Measurements from ENCODE around the gene GCLC. TPM values are rescaled to one million over a fixed set of nuclear protein-coding genes. Genes with fewer than 3 reads are reported as not detected.

The GCLC gene
- total and polyA plus RNA-seq, 9 of the 15 experiments (the other 6 are each of a cell fraction or from before 2014, with no cell fraction given), result 3.9 to 20.0 (median 9.4) TPM

GRCh38 chr6:53593001-53593488, 48.1 kb upstream of the GCLC start (continued):
- peak; percentile 25; the same call in 1 of the 2 replicates for TF ChIP-seq KLF16 (IDR thresholded peaks at IDR 0.05)
- no peak for TF ChIP-seq ZNF699 (CRISPR knock-in tag; IDR thresholded peaks at IDR 0.05; ENCODE audit: insufficient replicate concordance)
- TF ChIP-seq TFE3 (CRISPR knock-in tag; IDR thresholded peaks at IDR 0.05), result no peak
- no peak for TF ChIP-seq KAT2B (IDR thresholded peaks at IDR 0.05; ENCODE audit: low read depth, low read length)
- no peak for TF ChIP-seq UBTF (IDR thresholded peaks at IDR 0.05; ENCODE audit: borderline replicate concordance in 1 of 2, low read depth in 2 of 2, low read length in 2 of 2)
- TF ChIP-seq C11orf30 (IDR thresholded peaks at IDR 0.05; ENCODE audit: low read depth), result peak; percentile 84
- peak; percentile 38; the same call in 1 of the 2 replicates for TF ChIP-seq HDAC2 (IDR thresholded peaks at IDR 0.05)
- no peak for TF ChIP-seq ZNF740 (CRISPR knock-in tag; IDR thresholded peaks at IDR 0.05)
- TF ChIP-seq ZNF740 (tag; IDR thresholded peaks at IDR 0.05), result no peak
- TF ChIP-seq BHLHE40 (IDR thresholded peaks at IDR 0.05; ENCODE audit: low read length), result peak; percentile 48; the same call in 1 of the 2 replicates
- no peak for TF ChIP-seq PRDM10 (IDR thresholded peaks at IDR 0.05; ENCODE audit: partially characterized antibody)
- no peak for TF ChIP-seq SAFB (IDR thresholded peaks at IDR 0.05; ENCODE audit: borderline replicate concordance, low read depth, low read length)
- peak; percentile 88 for TF ChIP-seq FOSL1 (tag; conservative IDR thresholded peaks at IDR 0.05)
- TF ChIP-seq HNRNPUL1 (IDR thresholded peaks at IDR 0.05; ENCODE audit: low read length), result no peak
- no peak for TF ChIP-seq ZNF311 (CRISPR knock-in tag; IDR thresholded peaks at IDR 0.05)
- no peak; the same call in 1 of the 2 replicates for TF ChIP-seq SMARCC2 (IDR thresholded peaks at IDR 0.05; ENCODE audit: low read depth)
- TF ChIP-seq TFAM (CRISPR knock-in tag; conservative IDR thresholded peaks at IDR 0.05), result no peak
- no peak for TF ChIP-seq FOXJ2 (tag; IDR thresholded peaks at IDR 0.05)

Measured in K562 (cell line).